Activated CD8-positive, alpha-beta T cell treated with anti-CD3 and anti-CD28 coated beads, Interleukin-2, amount 10 ng/mL, durations not matched to agents 7 days and 5 days (primary cell): ENCODE data around the gene RAET1E. TPM values are rescaled to one million over a fixed set of nuclear protein-coding genes. Genes with fewer than 3 reads are reported as not detected.
"Not testable (repeated sequence)": the region's sequence is repeated elsewhere in the genome, so short reads cannot be mapped to it uniquely, and the experiment has no call there.

Experiments used
- ATAC-seq: fragments of 150-1000 bp; cut with Tn5 transposase; one replicate; pipeline ENCODE4 v1.10.0; 2021; ENCODE audit warnings: moderate library complexity
- CTCF ChIA-PET: fragments of 350-600 bp; sonication (Branson Sonifier 250); formaldehyde crosslinking; loops from one replicate; lab custom pipeline; 2021; ENCODE audit warnings: antibody characterized with exemption; lab: Charles Lee
- POLR2A ChIA-PET: fragments of 350-600 bp; sonication (Branson Sonifier 250); formaldehyde crosslinking; loops from one replicate; lab custom pipeline; 2021; ENCODE audit warnings: antibody characterized with exemption; lab: Charles Lee
- DNase-seq: peaks from one replicate; pipeline ENCODE4 v3.0.0-alpha.2; 2020
- H3K27ac Mint-ChIP-seq: one replicate; pipeline ENCODE4 v1.8.0; 2021; ENCODE audit warnings: mild to moderate bottlenecking, mixed read lengths
- H3K27me3 Mint-ChIP-seq: one replicate; pipeline ENCODE4 v1.8.0; 2021; ENCODE audit warnings: low read depth, mixed read lengths
- H3K36me3 Mint-ChIP-seq: one replicate; pipeline ENCODE4 v1.8.0; 2021; ENCODE audit warnings: low read depth, mixed read lengths
- H3K4me1 Mint-ChIP-seq: one replicate; pipeline ENCODE4 v1.8.0; 2021; ENCODE audit warnings: low read depth, mixed read lengths
- H3K4me3 Mint-ChIP-seq: one replicate; pipeline ENCODE4 v1.8.0; 2021; ENCODE audit warnings: mild to moderate bottlenecking, mixed read lengths
- H3K9me3 Mint-ChIP-seq: one replicate; pipeline ENCODE4 v1.8.0; 2022; ENCODE audit warnings: mixed read lengths; ENCODE audit not compliant: insufficient read depth
- total RNA-seq, 2 experiments: library from RNA; stranded (reverse); gene quantifications; one replicate each; pipeline ENCODE4 v1.2.3, GENCODE V29; 2021

The RAET1E gene
- total RNA-seq, 2 experiments from 2014 or later: not detected

DNA sequence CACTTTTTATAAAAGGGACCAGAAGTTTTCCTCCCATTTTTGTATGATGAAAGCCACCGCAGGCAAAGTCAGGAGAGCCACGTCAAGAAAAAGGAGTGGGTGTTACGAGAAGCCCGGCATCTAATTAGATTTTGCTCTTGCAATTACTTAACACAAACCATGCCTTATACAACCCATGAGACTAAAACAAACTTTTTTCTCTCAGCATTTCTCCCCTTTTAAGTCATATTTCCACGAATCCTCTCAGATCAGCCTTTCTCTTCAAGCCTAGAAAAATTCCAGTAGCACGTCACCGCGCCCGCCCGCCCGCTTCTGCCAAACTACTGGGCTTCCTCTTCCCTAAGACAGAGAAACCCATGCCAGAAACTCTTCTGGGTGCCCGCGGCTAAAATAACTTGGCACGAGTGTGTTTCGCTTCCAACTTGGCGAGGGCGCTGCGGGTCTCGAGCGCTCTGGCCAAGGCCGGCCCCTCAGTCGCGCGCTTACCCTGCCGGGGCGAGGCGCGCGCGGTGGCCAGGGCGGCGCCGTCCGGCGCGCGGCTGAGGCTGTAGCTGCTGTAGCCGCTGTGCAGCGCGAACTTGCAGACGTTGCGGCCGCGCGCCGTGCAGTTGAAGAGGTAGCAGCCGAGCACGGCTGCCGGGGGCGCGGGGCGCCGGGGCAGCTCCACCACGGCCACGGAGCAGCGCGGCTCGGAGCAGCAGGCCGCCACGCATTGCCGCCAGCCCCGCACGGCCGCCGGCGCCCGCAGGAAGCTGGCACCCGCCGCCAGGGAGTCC is 34.8 kb downstream of the RAET1E start:
- H3K9me3 Mint-ChIP-seq: no peaks in the 10 kb centered on the region
- POLR2A ChIA-PET: no interaction called here

DNA sequence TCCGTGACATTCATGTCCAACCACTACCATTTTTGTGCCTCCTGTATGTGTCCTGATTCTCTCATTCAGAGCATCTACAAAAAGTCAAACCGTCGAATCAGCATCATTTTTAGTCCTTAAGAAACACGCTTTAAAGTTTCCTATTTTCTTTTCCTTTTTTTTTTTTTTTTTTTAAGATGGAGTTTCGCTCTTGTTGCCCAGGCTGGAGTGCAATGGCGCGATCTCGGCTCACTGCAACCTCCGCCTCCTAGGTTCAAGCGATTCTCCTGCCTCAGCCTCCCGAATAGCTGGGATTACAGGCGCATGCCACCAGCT is 35.5 kb downstream of the RAET1E start:
- POLR2A ChIA-PET, ATAC-seq, DNase-seq, H3K9me3 Mint-ChIP-seq, H3K27ac Mint-ChIP-seq, H3K36me3 Mint-ChIP-seq, CTCF ChIA-PET, H3K4me3 Mint-ChIP-seq: not testable (repeated sequence)
- H3K4me1 Mint-ChIP-seq: peaks cover 11% of the 10 kb centered on the region
- H3K27me3 Mint-ChIP-seq: peaks cover 32% of the 10 kb centered on the region

More for the DNA sequence above, 34.8 kb downstream of the RAET1E start:
- H3K27me3 Mint-ChIP-seq: peaks cover 28% of the 10 kb centered on the region
- no peaks in the 10 kb centered on the region for H3K36me3 Mint-ChIP-seq
- peaks cover 11% of the 10 kb centered on the region for H3K4me1 Mint-ChIP-seq
- ATAC-seq: peak; percentile 32
- H3K4me3 Mint-ChIP-seq: peak overlapping the region; percentile 81
- CTCF ChIA-PET: no interaction called here
- no peak overlapping the region for H3K27ac Mint-ChIP-seq
- peak; percentile 30 for DNase-seq

DNA sequence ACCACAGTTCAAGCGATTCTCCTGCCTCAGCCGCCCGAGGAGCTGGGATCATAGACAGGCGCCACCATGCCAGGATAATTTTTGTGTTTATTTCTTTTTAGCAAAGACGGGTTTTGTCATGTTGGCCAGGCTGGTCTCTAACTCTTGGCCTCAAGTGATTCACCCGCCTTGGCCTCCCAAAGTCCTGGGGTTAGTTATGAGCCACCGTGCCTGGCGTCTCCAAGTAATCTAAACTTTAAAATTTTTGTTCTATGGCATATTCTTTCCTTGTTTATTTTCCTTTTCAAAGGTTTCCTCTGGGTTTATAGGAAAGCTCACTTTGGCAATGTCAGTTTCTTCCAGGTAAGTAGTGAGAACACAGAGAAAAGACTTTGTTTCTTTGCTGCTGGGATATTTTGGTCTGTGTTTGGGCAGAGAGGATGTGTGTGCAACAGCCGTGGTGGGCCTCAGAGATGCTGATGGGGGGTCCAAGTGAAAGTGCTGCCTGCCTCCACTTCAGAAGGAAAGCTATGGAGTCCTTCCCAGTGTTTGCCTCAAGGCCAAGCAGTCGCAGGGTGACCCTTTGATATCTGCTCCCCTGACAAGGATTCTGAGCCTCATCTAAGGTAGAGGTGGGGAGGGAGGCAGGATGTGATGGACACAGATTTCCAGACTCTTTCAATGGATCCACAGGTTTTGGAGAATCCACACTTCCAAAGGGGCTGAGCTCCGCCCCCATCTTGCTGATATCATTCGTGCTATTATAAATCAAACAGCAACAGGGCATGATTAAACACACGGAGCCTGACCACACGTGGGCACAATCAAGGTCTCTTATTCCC is 36.1 kb downstream of the RAET1E start:
- Mint-ChIP-seq H3K4me1 (peaks cover 11% of the 10 kb centered on the region), H3K36me3 (no peaks in the 10 kb centered on the region), H3K9me3 (no peaks in the 10 kb centered on the region), H3K4me3 (no peak overlapping the region), H3K27me3 (peaks cover 32% of the 10 kb centered on the region), H3K27ac (no peak overlapping the region)
- ATAC-seq (no peak), DNase-seq (no peak)
- ChIA-PET POLR2A (no interaction called here), CTCF (no interaction called here)

DNA sequence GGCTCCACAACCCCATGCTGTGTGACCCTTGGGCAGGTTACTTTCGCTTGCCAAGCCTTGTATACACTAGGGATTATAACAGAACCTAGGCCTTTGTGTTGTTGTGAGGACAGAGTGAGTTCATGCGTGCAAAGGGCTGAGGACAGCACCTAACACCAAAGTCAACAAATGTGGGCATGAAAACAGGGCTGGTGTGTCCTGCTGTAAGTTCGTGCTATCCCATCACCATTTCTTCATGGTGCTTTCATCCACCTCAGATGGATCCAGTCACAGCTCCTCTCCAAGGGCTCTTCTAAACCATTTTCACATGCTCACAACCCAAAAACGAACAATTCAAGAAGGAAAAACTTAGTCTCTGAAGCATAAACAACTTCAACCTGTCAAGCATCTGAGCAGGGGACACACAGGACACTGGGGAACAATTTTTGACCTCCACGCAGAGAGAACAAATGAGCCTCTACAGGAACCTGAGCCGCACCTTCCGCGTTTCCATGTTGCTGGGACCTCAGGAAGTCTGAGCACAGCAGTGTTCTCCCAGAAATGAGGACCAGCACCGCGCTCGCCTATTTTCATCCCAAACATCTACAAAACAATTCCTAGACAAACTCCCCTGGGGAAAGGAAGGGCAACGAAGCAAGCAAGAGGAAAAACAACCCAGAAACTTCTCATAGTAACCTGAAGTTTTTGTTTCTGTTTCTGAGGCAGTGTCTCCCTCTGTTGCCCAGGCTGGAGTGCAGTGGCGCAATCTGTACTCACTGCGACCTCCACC is 36.9 kb downstream of the RAET1E start:
- no peak overlapping the region for H3K4me3 Mint-ChIP-seq
- H3K4me1 Mint-ChIP-seq: peaks cover 11% of the 10 kb centered on the region
- H3K36me3 Mint-ChIP-seq: no peaks in the 10 kb centered on the region
- H3K27ac Mint-ChIP-seq: no peak overlapping the region
- ATAC-seq: no peak
- no peak for DNase-seq
- peaks cover 30% of the 10 kb centered on the region for H3K27me3 Mint-ChIP-seq
- H3K9me3 Mint-ChIP-seq: no peaks in the 10 kb centered on the region
- ChIA-PET POLR2A (no interaction called here), CTCF (no interaction called here)

DNA sequence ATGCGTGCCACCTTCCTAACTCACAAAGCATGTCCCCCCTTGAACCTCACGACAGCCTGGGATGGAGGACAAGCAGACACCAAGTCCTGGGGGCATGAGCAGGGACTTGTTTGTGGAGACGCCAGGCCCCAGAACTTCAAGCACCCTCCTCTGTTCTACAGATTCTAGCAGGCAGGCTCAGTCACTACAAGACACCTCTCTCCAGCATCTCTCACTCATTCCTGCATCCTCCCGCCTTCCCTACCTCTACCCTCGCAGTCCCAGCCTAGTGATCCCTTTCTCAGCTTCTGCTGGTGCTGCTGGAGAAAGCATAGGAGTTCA is 37.4 kb downstream of the RAET1E start:
- CTCF ChIA-PET: no interaction called here

DNA sequence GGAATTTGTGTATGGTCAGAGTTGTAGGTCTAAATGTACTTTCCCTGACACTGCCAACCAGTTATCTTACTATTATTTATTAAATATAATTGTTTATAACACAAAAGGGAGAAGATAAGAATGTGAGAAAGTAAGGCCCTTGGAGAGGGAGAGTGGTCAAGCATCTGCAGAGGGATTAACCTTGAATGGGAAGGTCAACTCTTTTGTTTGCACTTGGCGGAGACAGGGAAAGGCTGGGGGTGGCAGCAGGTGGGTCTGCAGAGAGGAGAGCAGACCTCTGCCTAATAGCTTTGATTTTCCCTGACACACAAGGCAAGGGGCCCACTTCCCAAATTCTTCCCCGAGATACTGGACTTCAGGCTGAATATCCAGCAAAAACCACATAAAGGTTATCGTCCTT is 38.0 kb downstream of the RAET1E start:
- DNase-seq (no peak), ATAC-seq (no peak)
- no peaks in the 10 kb centered on the region for H3K36me3 Mint-ChIP-seq
- H3K4me3 Mint-ChIP-seq: no peak overlapping the region
- H3K9me3 Mint-ChIP-seq: no peaks in the 10 kb centered on the region
- peaks cover 30% of the 10 kb centered on the region for H3K27me3 Mint-ChIP-seq
- H3K4me1 Mint-ChIP-seq: peaks cover 9% of the 10 kb centered on the region
- ChIA-PET CTCF (no interaction called here), POLR2A (no interaction called here)
- H3K27ac Mint-ChIP-seq: no peak overlapping the region

More for the DNA sequence above, 37.4 kb downstream of the RAET1E start:
- ATAC-seq (no peak), DNase-seq (no peak)
- Mint-ChIP-seq H3K4me3 (no peak overlapping the region), H3K36me3 (no peaks in the 10 kb centered on the region), H3K9me3 (no peaks in the 10 kb centered on the region), H3K4me1 (peaks cover 11% of the 10 kb centered on the region), H3K27ac (no peak overlapping the region), H3K27me3 (peaks cover 30% of the 10 kb centered on the region)
- POLR2A ChIA-PET: no interaction called here

DNA sequence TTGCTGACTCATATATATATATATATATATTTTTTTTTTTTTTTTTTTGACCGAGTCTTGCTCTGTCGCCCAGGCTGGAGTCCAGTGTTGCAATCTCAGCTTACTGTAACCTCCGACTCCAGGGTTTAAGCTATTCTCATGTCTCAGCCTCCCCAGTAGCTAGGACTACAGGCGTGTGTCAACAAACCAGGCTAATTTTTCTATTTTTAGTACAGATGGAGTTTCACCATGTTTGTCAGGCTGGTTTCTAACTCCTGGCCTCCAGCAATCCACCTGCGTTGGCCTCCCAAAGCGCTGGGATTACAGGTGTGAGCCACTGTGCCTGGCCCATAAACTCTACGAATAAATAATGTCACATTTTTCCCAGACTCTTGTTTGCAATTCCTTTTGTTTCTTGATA is 38.5 kb downstream of the RAET1E start:
- Mint-ChIP-seq H3K27ac (no peak overlapping the region), H3K4me1 (peaks cover 5% of the 10 kb centered on the region), H3K27me3 (peaks cover 34% of the 10 kb centered on the region), H3K36me3 (no peaks in the 10 kb centered on the region), H3K4me3 (no peak overlapping the region), H3K9me3 (no peaks in the 10 kb centered on the region)
- ChIA-PET CTCF (interaction anchor here (0.8 kb wide), 1 partner anchor 19 kb away, joined by 3 read pairs; no protein-coding TSS in a partner anchor), POLR2A (no interaction called here)
- no peak for DNase-seq
- ATAC-seq: no peak

DNA sequence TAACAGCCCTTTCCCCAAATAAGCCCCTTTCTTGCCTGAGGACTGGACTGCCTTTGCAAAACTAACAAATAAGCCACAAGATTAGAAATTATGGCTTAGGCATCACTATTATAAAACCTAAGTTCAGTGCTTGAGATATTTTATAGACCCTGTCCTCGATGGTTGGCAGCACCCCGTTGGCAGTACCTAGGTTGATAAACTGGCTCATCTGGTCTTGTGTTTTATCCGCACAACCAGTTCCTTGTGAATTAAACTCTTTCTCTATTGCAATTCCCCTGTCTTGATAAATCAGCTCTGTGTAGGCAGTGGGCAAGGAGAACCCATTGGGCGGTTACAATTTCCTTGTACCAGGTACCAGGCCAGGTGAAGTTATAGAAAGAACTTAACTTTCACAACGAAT is 40.4 kb downstream of the RAET1E start:
- Mint-ChIP-seq H3K36me3 (no peaks in the 10 kb centered on the region), H3K4me3 (no peak overlapping the region), H3K4me1 (peaks cover 6% of the 10 kb centered on the region), H3K27ac (no peak overlapping the region), H3K27me3 (peaks cover 30% of the 10 kb centered on the region), H3K9me3 (no peaks in the 10 kb centered on the region)
- DNase-seq: no peak
- CTCF ChIA-PET: interaction anchor here (2.0 kb wide), 1 partner anchor 8 kb away, joined by 6 read pairs; no protein-coding TSS in a partner anchor
- POLR2A ChIA-PET: no interaction called here
- no peak for ATAC-seq

DNA sequence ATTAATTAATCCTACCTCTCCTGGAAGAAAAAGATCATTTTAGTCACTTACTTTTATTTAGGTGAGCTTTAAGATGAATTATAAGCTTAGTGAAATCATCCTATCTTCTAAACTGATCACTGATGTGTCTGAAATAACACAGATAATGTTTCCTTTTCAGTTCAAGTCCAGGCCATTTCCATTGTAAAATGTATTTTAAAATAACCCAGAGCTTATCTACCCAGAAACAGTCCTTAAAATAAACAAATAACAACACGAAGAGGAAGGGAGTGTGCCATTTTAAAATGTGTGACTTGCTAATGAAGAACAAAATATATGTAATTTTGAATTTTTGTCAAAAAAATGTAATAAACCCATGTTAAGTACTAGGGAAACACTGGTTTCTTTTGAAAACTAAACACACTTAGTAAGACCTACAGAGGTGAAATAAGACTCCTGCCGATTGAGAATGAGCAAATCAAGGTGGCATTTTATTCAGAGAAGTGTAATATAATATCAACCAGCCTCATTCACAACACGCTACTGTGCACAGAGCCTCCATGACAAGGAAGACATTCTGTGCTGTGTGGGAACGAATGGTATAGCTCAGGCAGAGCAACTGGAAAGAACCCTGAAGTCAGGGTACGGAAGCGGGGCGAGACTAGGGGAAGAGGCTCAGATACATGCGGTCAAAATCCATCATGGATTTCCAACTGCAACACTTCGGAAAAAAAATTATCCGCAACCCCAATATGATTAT is 41.5 kb downstream of the RAET1E start:
- peaks cover 26% of the 10 kb centered on the region for H3K27me3 Mint-ChIP-seq
- H3K4me3 Mint-ChIP-seq: no peak overlapping the region
- ChIA-PET CTCF (interaction anchor here (1.2 to 2.0 kb wide), 2 partner anchors 9 to 21 kb away, joined by 3 to 6 read pairs; no protein-coding TSS in a partner anchor), POLR2A (interaction anchor here (1.2 kb wide), 1 partner anchor 11 kb away, joined by 3 read pairs; no protein-coding TSS in a partner anchor)
- no peaks in the 10 kb centered on the region for H3K9me3 Mint-ChIP-seq
- H3K27ac Mint-ChIP-seq: no peak overlapping the region
- H3K4me1 Mint-ChIP-seq: peaks cover 17% of the 10 kb centered on the region
- no peak for ATAC-seq
- no peaks in the 10 kb centered on the region for H3K36me3 Mint-ChIP-seq
- DNase-seq: no peak

DNA sequence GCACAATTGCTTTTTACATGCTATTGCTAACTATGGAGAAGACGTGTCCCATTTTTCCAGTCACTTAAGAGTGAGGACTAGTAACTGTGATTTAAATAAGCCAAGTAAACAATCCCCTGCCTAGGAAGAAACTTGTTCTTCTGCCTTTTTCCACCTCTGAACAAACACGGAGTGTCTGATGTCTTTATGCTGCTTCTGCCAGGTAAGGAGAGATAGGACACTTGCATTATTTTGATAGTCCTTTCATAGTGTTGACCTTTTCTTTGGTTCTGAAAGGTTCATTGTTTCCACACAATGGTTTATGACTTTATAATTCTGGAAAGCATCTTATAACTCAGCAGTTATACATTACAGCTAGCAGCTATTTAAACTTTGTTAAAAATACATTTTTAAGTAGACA is 42.2 kb downstream of the RAET1E start:
- DNase-seq (no peak), ATAC-seq (no peak)
- no peak overlapping the region for H3K4me3 Mint-ChIP-seq
- H3K4me1 Mint-ChIP-seq: peaks cover 20% of the 10 kb centered on the region
- no peak overlapping the region for H3K27ac Mint-ChIP-seq
- no peaks in the 10 kb centered on the region for H3K9me3 Mint-ChIP-seq
- POLR2A ChIA-PET: no interaction called here
- CTCF ChIA-PET: interaction anchor here (1.2 to 2.0 kb wide), 2 partner anchors 10 to 21 kb away, joined by 3 to 6 read pairs; no protein-coding TSS in a partner anchor
- H3K27me3 Mint-ChIP-seq: peaks cover 26% of the 10 kb centered on the region
- H3K36me3 Mint-ChIP-seq: no peaks in the 10 kb centered on the region

DNA sequence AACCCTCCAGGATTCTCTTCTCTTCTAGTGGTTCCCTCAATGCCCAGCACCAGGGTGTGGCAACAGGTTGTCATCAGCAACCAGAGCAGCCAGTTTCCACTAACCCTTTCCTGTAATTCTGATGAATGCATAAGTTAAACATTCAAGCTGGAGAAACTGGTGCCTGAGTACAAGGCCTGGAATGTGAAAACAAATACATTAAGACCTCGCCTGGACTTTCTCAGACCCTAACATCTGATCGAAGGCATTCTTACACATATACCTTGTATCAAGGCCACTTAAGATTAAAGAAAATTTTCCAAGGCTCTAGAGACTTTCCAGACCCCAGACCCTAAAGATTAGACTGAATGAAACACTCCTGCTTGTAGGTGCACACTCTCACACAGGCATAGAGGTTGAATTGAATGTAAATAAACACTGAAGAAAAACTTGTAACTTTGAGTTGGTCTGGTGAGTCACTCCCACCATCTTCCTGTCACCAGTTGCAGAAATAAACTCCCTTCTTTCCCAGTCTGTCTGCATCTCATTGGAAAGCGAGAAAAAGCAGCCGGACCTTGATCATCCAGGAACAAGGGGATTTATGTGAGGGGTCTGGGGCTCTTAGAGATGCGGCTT is 42.8 kb downstream of the RAET1E start:
- no peak overlapping the region for H3K4me3 Mint-ChIP-seq

More for the DNA sequence above, 42.8 kb downstream of the RAET1E start:
- DNase-seq: no peak
- Mint-ChIP-seq H3K9me3 (no peaks in the 10 kb centered on the region), H3K27ac (no peak overlapping the region), H3K4me1 (peaks cover 20% of the 10 kb centered on the region), H3K36me3 (no peaks in the 10 kb centered on the region), H3K27me3 (peaks cover 29% of the 10 kb centered on the region)
- ChIA-PET POLR2A (no interaction called here), CTCF (interaction anchor here (1.2 to 2.0 kb wide), 2 partner anchors 11 to 20 kb away, joined by 3 to 6 read pairs; no protein-coding TSS in a partner anchor)
- ATAC-seq: no peak
